BJ (cell line): ENCODE data around the gene LRRC8C. TPM values are rescaled to one million over a fixed set of nuclear protein-coding genes. Genes with fewer than 3 reads are reported as not detected.

Experiments
- CTCF ChIA-PET: fragments of 350-600 bp; formaldehyde crosslinking; extraction: SDS; loops from one replicate; lab custom pipeline; 2021; ENCODE audit warnings: antibody characterized with exemption, inconsistent platforms; lab: Yijun Ruan, JAX
- POLR2A ChIA-PET: fragments of 300-600 bp; sonication (Branson Sonifier 250); formaldehyde crosslinking; extraction: SDS; loops from one replicate; lab custom pipeline; 2021; ENCODE audit warnings: antibody characterized with exemption; lab: Charles Lee
- DNase-seq: peaks from one replicate; pipeline ENCODE4 v3.0.0-alpha.2; 2011; ENCODE audit warnings: low read depth
- H3K27me3 ChIP-seq: 2 replicates; pipeline ENCODE4 v1.6.0; 2011; ENCODE audit warnings: low read length; ENCODE audit not compliant: control insufficient read depth, insufficient read depth
- H3K36me3 ChIP-seq: 2 replicates; pipeline ENCODE4 v1.5.1; 2011; ENCODE audit warnings: low read length; ENCODE audit not compliant: control insufficient read depth, insufficient read depth
- H3K4me3 ChIP-seq: 2 replicates; pipeline ENCODE4 v1.5.1; 2011; ENCODE audit warnings: low read depth, mild to moderate bottlenecking, control low read depth, low read length
- CTCF ChIP-seq: IDR thresholded peaks from 2 replicates; pipeline ENCODE4 v1.5.1; 2011; ENCODE audit warnings: low read depth, mild to moderate bottlenecking, control low read depth, inconsistent platforms, low read length, moderate library complexity; ENCODE audit not compliant: insufficient read depth
- polyA plus RNA-seq: library from polyadenylated mRNA; depleted of rRNA; stranded (reverse); fragments of >200 nt; gene quantifications from 2 replicates; pipeline ENCODE4 v1.2.3, GENCODE V29; 2011

Gene LRRC8C
- polyA plus RNA-seq, 1 experiment = 3.6 TPM

GRCh38 chr1:89598450-89599331 is 34.2 kb upstream of the LRRC8C start:
- no peak for DNase-seq
- Histone ChIP-seq H3K4me3 (no peak overlapping the region), H3K36me3 (no peaks in the 10 kb centered on the region), H3K27me3 (no peaks in the 10 kb centered on the region)
- ChIA-PET CTCF (interaction anchor here (0.6 to 2.4 kb wide), 9 partner anchors 9 to 261 kb away, joined by 3 to 9 read pairs (median 3); no protein-coding TSS in a partner anchor), POLR2A (no interaction called here)
- peak; percentile 69 for TF ChIP-seq CTCF

- no peak for DNase-seq
- H3K4me3 ChIP-seq = no peak overlapping the region
- CTCF ChIA-PET = interaction anchor here (0.9 to 2.4 kb wide), 7 partner anchors 9 to 166 kb away, joined by 3 to 9 read pairs (median 4); no protein-coding TSS in a partner anchor
- POLR2A ChIA-PET = no interaction called here
- no peaks in the 10 kb centered on the region for H3K36me3 ChIP-seq
- TF ChIP-seq CTCF = no peak
- H3K27me3 ChIP-seq = no peaks in the 10 kb centered on the region
These were observed 33.6 kb upstream of the LRRC8C start for GRCh38 chr1:89599332-89599630.

GRCh38 chr1:89600451-89601224 is 32.3 kb upstream of the LRRC8C start:
- Histone ChIP-seq H3K27me3 (no peaks in the 10 kb centered on the region), H3K4me3 (no peak overlapping the region), H3K36me3 (no peaks in the 10 kb centered on the region)
- ChIA-PET CTCF (interaction anchor here (1.0 to 2.4 kb wide), 4 partner anchors 11 to 162 kb away, joined by 3 to 9 read pairs (median 4); no protein-coding TSS in a partner anchor), POLR2A (no interaction called here)
- DNase-seq = no peak
- no peak for TF ChIP-seq CTCF

- no peak for TF ChIP-seq CTCF
- Histone ChIP-seq H3K4me3 (no peak overlapping the region), H3K27me3 (no peaks in the 10 kb centered on the region), H3K36me3 (no peaks in the 10 kb centered on the region)
- DNase-seq = no peak
- ChIA-PET POLR2A (no interaction called here), CTCF (interaction anchor here (0.8 to 5.4 kb wide), 5 partner anchors 9 to 160 kb away, joined by 4 to 35 read pairs (median 8); no protein-coding TSS in a partner anchor)
These were observed 30.0 kb upstream of the LRRC8C start for GRCh38 chr1:89602871-89603404.
